Heart left ventricle (tissue), 13 donors: ENCODE results near the gene HOXB4.

ENCODE experiments used
- CTCF ChIP-seq, 12 donors: fragments of 200-600 bp; sonication (generic) in 4 of 12; IDR thresholded peaks; one replicate each; pipeline versions ENCODE4 v1.5.0 to v1.8.0; 2018 to 2022; ENCODE audit warnings: antibody characterized with exemption in 12 of 12, mild to moderate bottlenecking in 5 of 12
- POLR2A ChIP-seq, 2 donors: fragments of 450-650 bp; IDR thresholded peaks; one replicate each; pipeline ENCODE4 v1.6.1; 2017; ENCODE audit warnings: antibody characterized with exemption in 2 of 2, mild to moderate bottlenecking in 2 of 2, moderate library complexity in 2 of 2
- donor health status: ischemic (EF 13 %, LVEDD 7.1; RV severe dilation, severe dysfunction).
- donor health status: DM: no; HTN: yes; CAD: no.
- donor health status: DM: no; HTN: no; CAD: no.
- donor health status: ischemic (EF 25% LVEDD 6.9; RV normal size, moderate dysfunction).
- donor health status: ischemic (EF 25% LVEDD 5.7; RV mildly dilated, moderate dysfunction).
- donor health status: ischemic (EF 35%, LVEDD 5.7; RV mildly dilated, moderate dysfunction).
- donor health status: nonischemic (EF 11% LVEDD 7.7; RV severe dilation, severe dysfunction).
- donor health status: DM: yes; HTN: yes; CAD: no.
- donor health status: PGD.
- donor health status: ischemic (EF 29% LVEDD 5.4; RV normal size, mild dysfunction).
- donor health status: nonischemic (EF 23%, LVEDD 6.1; RV moderate dilation, normal function).

- TF ChIP-seq POLR2A (IDR thresholded peaks at IDR 0.05) (no peak), CTCF (IDR thresholded peaks at IDR 0.05) (no peak)
Measured at GRCh38 chr17:48567209-48567608, 10.9 kb downstream of the HOXB4 start.
